ENCODE measurements around the gene ACSS2. TPM values are rescaled to one million over a fixed set of nuclear protein-coding genes. Genes with fewer than 3 reads are reported as not detected.
"Not testable (repeated sequence)": the region's sequence is repeated elsewhere in the genome, so short reads cannot be mapped to it uniquely, and the experiment has no call there.

Gene ACSS2
- total and polyA plus RNA-seq, 2 donors (not counting 1 experiment from before 2014, with no cell fraction given) = 59.4 to 129 TPM

- DNase-seq (ENCODE audit: low read depth in 2 of 2) = no peak
- Histone ChIP-seq H3K9ac (ENCODE audit: insufficient read depth, low read length) (no peak overlapping the region), H3K4me3 (replicated peaks in 1 of 4; ENCODE audit: control extremely low read depth in 1 of 4, insufficient read depth in 1 of 4, low read depth in 3 of 4, low read length in 4 of 4) (no peak overlapping the region), H3K27me3 (ENCODE audit: control insufficient read depth, insufficient read depth, low read length) (no peaks in the 10 kb centered on the region), H3K79me2 (ENCODE audit: control insufficient read depth, insufficient read depth, low read length) (no peaks in the 10 kb centered on the region), H3K4me1 (ENCODE audit: control insufficient read depth, extremely low read depth, insufficient read depth, low read length) (peaks cover 4% of the 10 kb centered on the region), H3K27ac (ENCODE audit: insufficient read depth, low read length) (no peak overlapping the region), H3K9me3 (ENCODE audit: control insufficient read depth, insufficient read depth, low read depth, low read length) (no peaks in the 10 kb centered on the region), H2AFZ (ENCODE audit: low read length) (no peak overlapping the region), H4K20me1 (ENCODE audit: control insufficient read depth, extremely low read depth, insufficient read depth, low read length) (no peaks in the 10 kb centered on the region), H3K36me3 (ENCODE audit: control insufficient read depth, insufficient read depth, low read length) (no peaks in the 10 kb centered on the region), H3K4me2 (ENCODE audit: extremely low read depth, insufficient read depth, low read length) (no peak overlapping the region)
- no peak for TF ChIP-seq EZH2 (IDR thresholded peaks at IDR 0.05; ENCODE audit: low read length, missing control alignments)
- TF ChIP-seq, protein P1, sequence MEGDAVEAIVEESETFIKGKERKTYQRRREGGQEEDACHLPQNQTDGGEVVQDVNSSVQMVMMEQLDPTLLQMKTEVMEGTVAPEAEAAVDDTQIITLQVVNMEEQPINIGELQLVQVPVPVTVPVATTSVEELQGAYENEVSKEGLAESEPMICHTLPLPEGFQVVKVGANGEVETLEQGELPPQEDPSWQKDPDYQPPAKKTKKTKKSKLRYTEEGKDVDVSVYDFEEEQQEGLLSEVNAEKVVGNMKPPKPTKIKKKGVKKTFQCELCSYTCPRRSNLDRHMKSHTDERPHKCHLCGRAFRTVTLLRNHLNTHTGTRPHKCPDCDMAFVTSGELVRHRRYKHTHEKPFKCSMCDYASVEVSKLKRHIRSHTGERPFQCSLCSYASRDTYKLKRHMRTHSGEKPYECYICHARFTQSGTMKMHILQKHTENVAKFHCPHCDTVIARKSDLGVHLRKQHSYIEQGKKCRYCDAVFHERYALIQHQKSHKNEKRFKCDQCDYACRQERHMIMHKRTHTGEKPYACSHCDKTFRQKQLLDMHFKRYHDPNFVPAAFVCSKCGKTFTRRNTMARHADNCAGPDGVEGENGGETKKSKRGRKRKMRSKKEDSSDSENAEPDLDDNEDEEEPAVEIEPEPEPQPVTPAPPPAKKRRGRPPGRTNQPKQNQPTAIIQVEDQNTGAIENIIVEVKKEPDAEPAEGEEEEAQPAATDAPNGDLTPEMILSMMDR (conservative IDR thresholded peaks at IDR 0.05 in 1 of 2, IDR thresholded peaks at IDR 0.05 in 1 of 2; ENCODE audit: low read depth in 1 of 2, low read length in 2 of 2) = no peak
These were observed 18.3 kb downstream of the ACSS2 start for GRCh38 chr20:34894723-34895122.

DNA sequence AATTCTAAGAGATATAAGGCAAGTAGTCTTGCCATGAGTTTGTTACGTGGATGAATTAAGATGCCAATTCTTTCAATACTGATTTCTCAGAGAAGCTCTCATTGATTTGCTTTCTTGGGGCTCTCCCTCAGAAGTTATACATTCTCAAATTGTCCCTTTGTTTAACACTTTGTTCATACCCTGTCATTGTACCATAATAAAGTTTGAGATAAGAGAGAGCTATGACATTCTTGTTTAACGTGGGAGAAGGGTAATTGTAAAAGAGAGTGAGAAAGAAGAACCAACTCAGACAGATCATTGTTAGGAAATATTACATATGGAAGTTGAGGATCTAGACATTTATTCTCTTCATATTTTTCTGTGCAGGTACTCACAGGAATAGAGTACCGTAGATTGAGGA, 19.1 kb downstream of the ACSS2 start:
- Histone ChIP-seq H3K9ac (ENCODE audit: insufficient read depth, low read length) (no peak overlapping the region), H3K27ac (ENCODE audit: insufficient read depth, low read length) (no peak overlapping the region), H4K20me1 (ENCODE audit: control insufficient read depth, extremely low read depth, insufficient read depth, low read length) (no peaks in the 10 kb centered on the region), H3K4me1 (ENCODE audit: control insufficient read depth, extremely low read depth, insufficient read depth, low read length) (peaks cover 6% of the 10 kb centered on the region), H3K27me3 (ENCODE audit: control insufficient read depth, insufficient read depth, low read length) (no peaks in the 10 kb centered on the region), H3K79me2 (ENCODE audit: control insufficient read depth, insufficient read depth, low read length) (no peaks in the 10 kb centered on the region), H3K4me2 (ENCODE audit: extremely low read depth, insufficient read depth, low read length) (no peak overlapping the region), H3K36me3 (ENCODE audit: control insufficient read depth, insufficient read depth, low read length) (no peaks in the 10 kb centered on the region), H2AFZ (ENCODE audit: low read length) (no peak overlapping the region), H3K4me3 (replicated peaks in 1 of 4; ENCODE audit: control extremely low read depth in 1 of 4, insufficient read depth in 1 of 4, low read depth in 3 of 4, low read length in 4 of 4) (no peak overlapping the region), H3K9me3 (ENCODE audit: control insufficient read depth, insufficient read depth, low read depth, low read length) (no peaks in the 10 kb centered on the region)
- no peak for DNase-seq (ENCODE audit: low read depth in 2 of 2)
- TF ChIP-seq EZH2 (IDR thresholded peaks at IDR 0.05; ENCODE audit: low read length, missing control alignments) = no peak
- TF ChIP-seq, protein P1 (conservative IDR thresholded peaks at IDR 0.05 in 1 of 2, IDR thresholded peaks at IDR 0.05 in 1 of 2; ENCODE audit: low read depth in 1 of 2, low read length in 2 of 2) = no peak

DNA sequence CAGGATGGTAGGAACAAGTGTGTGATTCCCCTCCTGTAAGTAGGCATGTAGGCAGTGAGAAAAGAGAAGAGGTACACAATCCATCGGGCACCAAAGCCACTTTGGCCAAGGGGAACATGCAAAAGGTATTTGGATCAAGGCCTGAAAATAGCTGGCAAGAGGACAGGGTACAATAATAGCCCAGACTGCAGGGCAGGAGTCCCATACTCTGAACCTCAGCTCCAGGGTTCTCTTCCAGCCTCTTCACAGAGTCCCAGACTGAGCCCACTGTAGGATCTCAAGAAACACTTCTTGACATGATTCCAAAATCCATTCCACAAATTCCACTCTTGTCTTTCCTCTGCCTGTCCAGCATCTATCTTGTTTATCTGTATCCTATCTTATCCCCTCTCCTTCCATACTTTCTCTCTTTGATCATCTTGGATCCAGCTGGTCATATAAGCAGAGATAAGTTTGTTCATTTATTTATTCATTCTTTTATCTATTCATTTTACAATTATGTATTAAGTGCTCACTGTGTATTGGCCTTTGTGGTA, 19.7 kb downstream of the ACSS2 start:
- no peaks in the 10 kb centered on the region for H3K36me3 ChIP-seq (ENCODE audit: control insufficient read depth, insufficient read depth, low read length)

DNA sequence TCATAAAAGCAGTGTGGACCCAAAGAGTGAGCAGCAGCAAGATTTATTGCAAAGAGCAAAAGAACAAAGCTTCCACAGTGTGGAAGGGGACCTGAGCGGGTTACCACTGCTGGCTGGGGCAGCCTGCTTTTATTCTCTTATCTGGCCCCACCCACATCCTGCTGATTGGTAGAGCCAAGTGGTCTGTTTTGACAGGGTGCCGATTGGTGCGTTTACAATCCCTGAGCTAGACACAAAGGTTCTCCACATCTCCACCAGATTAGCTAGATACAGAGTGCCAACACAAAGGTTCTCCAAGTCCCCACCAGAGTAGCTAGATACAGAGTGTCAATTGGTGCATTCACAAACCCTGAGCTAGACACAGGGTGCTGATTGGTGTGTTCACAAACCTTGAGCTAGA, 21.7 kb downstream of the ACSS2 start:
- not testable (repeated sequence) for H3K27me3 ChIP-seq (ENCODE audit: control insufficient read depth, insufficient read depth, low read length); H2AFZ ChIP-seq (ENCODE audit: low read length); H3K4me1 ChIP-seq (ENCODE audit: control insufficient read depth, extremely low read depth, insufficient read depth, low read length); H3K27ac ChIP-seq (ENCODE audit: insufficient read depth, low read length); H3K9me3 ChIP-seq (ENCODE audit: control insufficient read depth, insufficient read depth, low read depth, low read length); H3K36me3 ChIP-seq (ENCODE audit: control insufficient read depth, insufficient read depth, low read length); H4K20me1 ChIP-seq (ENCODE audit: control insufficient read depth, extremely low read depth, insufficient read depth, low read length); H3K79me2 ChIP-seq (ENCODE audit: control insufficient read depth, insufficient read depth, low read length); DNase-seq (ENCODE audit: low read depth in 2 of 2); H3K9ac ChIP-seq (ENCODE audit: insufficient read depth, low read length); H3K4me2 ChIP-seq (ENCODE audit: extremely low read depth, insufficient read depth, low read length); H3K4me3 ChIP-seq (replicated peaks in 1 of 4; ENCODE audit: control extremely low read depth in 1 of 4, insufficient read depth in 1 of 4, low read depth in 3 of 4, low read length in 4 of 4)

More for the DNA sequence above, 19.7 kb downstream of the ACSS2 start:
- H3K9ac ChIP-seq (ENCODE audit: insufficient read depth, low read length) = no peak overlapping the region
- no peaks in the 10 kb centered on the region for H3K27me3 ChIP-seq (ENCODE audit: control insufficient read depth, insufficient read depth, low read length)
- no peaks in the 10 kb centered on the region for H3K79me2 ChIP-seq (ENCODE audit: control insufficient read depth, insufficient read depth, low read length)
- TF ChIP-seq EZH2 (IDR thresholded peaks at IDR 0.05; ENCODE audit: low read length, missing control alignments) = no peak
- TF ChIP-seq, protein P1 (conservative IDR thresholded peaks at IDR 0.05 in 1 of 2, IDR thresholded peaks at IDR 0.05 in 1 of 2; ENCODE audit: low read depth in 1 of 2, low read length in 2 of 2) = no peak
- H2AFZ ChIP-seq (ENCODE audit: low read length) = no peak overlapping the region
- no peak overlapping the region for H3K4me2 ChIP-seq (ENCODE audit: extremely low read depth, insufficient read depth, low read length)
- no peaks in the 10 kb centered on the region for H3K9me3 ChIP-seq (ENCODE audit: control insufficient read depth, insufficient read depth, low read depth, low read length)
- no peak overlapping the region for H3K4me3 ChIP-seq (replicated peaks in 1 of 4; ENCODE audit: control extremely low read depth in 1 of 4, insufficient read depth in 1 of 4, low read depth in 3 of 4, low read length in 4 of 4)
- no peak overlapping the region for H3K27ac ChIP-seq (ENCODE audit: insufficient read depth, low read length)
- peak in 1 of 2 donors; percentile 53 for DNase-seq (ENCODE audit: low read depth in 2 of 2)
- peaks cover 6% of the 10 kb centered on the region for H3K4me1 ChIP-seq (ENCODE audit: control insufficient read depth, extremely low read depth, insufficient read depth, low read length)
- no peaks in the 10 kb centered on the region for H4K20me1 ChIP-seq (ENCODE audit: control insufficient read depth, extremely low read depth, insufficient read depth, low read length)

GRCh38 chr20:34898731-34899130, 22.3 kb downstream of the ACSS2 start:
- H3K27me3 ChIP-seq (ENCODE audit: control insufficient read depth, insufficient read depth, low read length); H3K9ac ChIP-seq (ENCODE audit: insufficient read depth, low read length); H3K9me3 ChIP-seq (ENCODE audit: control insufficient read depth, insufficient read depth, low read depth, low read length); H3K4me1 ChIP-seq (ENCODE audit: control insufficient read depth, extremely low read depth, insufficient read depth, low read length); H3K27ac ChIP-seq (ENCODE audit: insufficient read depth, low read length); H3K4me2 ChIP-seq (ENCODE audit: extremely low read depth, insufficient read depth, low read length); H3K79me2 ChIP-seq (ENCODE audit: control insufficient read depth, insufficient read depth, low read length); H3K4me3 ChIP-seq (replicated peaks in 1 of 4; ENCODE audit: control extremely low read depth in 1 of 4, insufficient read depth in 1 of 4, low read depth in 3 of 4, low read length in 4 of 4); DNase-seq (ENCODE audit: low read depth in 2 of 2); H2AFZ ChIP-seq (ENCODE audit: low read length); H4K20me1 ChIP-seq (ENCODE audit: control insufficient read depth, extremely low read depth, insufficient read depth, low read length); H3K36me3 ChIP-seq (ENCODE audit: control insufficient read depth, insufficient read depth, low read length): not testable (repeated sequence)

All from fibroblast of lung (primary cell).